DMS153 treated with DMSO at 0.1 percent for 48 hours (cell line): ENCODE data around the gene IZUMO4.

Source experiments
- DNase-seq: peaks from one replicate; lab custom pipeline; 2025; ENCODE audit not compliant: unreplicated experiment; lab: John Stamatoyannopoulos, UW

The IZUMO4 gene, protein sequence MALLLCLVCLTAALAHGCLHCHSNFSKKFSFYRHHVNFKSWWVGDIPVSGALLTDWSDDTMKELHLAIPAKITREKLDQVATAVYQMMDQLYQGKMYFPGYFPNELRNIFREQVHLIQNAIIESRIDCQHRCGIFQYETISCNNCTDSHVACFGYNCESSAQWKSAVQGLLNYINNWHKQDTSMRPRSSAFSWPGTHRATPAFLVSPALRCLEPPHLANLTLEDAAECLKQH

GRCh38 chr19:2096480-2097202 is at the start of gene IZUMO4:
Gene IZUMO4 (plus strand): TSS chr19:2096915. CDS start chr19:2096946, 31 bp downstream.
- peak; percentile 70 for DNase-seq

GRCh38 chr19:2047076-2047448 is 49.7 kb upstream of the IZUMO4 start:
- no peak for DNase-seq

- no peak for DNase-seq
These were observed 49.1 kb upstream of the IZUMO4 start for GRCh38 chr19:2047449-2048103.

- DNase-seq, result no peak
These were observed 48.4 kb upstream of the IZUMO4 start for GRCh38 chr19:2048104-2048958.

DNA sequence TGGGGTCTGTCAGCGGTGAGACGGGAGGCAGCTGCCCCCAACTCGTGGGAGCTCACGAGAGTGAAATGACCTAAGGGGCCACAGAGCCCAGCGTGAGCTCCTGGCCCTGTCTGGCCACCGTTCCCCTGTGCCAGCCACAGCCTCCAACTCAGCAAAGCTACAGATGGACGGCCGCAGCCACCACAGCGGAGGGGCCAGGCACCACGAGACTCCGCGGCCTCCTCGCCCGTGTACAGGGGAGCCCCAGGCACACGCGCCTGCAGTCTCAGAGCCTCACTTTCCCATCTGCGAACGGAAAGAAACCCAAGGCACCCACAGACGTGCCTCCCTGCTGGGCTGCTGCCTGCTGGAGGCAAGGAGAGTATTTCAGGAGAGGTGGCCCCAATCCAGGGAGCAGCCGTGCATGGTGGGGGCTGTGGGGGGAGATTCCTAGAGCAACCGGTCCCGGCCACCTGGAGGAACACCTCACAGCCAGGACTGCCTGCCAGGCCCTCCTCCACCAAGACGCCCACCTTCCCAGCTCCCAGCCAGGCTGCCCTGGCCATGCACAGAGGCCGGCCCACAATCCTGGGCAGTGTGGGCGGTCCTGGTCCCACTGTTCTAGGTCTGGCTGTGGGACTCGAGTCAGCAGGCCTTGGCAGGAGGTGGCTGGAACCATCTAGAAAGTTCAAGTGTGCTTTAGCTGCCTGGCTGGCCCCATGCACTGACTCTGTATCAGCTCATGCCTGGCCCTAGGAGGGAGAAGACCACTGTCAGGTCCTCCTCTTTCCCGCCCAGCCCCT is 47.6 kb upstream of the IZUMO4 start:
- no peak for DNase-seq

DNA sequence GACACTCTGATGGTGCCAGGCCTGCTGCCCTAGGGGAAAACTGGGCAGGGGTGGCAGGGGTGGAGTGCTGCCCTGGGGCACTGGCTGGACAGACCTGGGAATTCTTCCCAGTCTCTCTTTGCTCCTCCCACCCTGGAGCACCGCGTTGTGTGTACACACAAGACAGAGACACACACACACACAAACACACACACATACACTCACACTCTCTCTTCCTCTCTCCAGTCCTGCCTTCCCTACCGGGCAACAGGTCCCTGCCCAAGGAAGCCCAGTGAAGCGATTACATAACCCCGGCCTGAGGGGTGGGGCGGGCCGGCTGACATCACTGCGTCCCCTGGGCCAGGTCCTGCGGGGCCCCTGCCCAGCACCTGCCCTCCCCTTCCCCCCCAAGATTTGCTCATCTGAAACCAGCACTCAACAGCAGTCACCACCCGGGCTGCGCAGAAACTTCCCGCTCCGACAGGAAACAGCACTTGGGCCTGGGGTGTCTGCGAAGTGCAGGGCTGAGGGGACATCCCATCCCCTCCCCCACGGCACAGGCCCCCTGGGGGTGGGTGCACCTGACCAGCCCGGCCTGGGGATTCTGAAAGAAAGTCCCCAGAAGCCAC is 46.9 kb upstream of the IZUMO4 start:
- no peak for DNase-seq

GRCh38 chr19:2050349-2050990 is 46.2 kb upstream of the IZUMO4 start:
- no peak for DNase-seq

- DNase-seq, result peak; percentile 42
These were observed 45.5 kb upstream of the IZUMO4 start, which contains the start of gene MKNK2 for GRCh38 chr19:2050991-2051772. Gene MKNK2 (minus strand): TSS chr19:2051244. CDS start chr19:2050851, 393 bp downstream.

GRCh38 chr19:2051773-2052704 is 44.7 kb upstream of the IZUMO4 start:
- no peak for DNase-seq

- DNase-seq, result no peak
These were observed 42.9 kb upstream of the IZUMO4 start for GRCh38 chr19:2053601-2054389.

DNA sequence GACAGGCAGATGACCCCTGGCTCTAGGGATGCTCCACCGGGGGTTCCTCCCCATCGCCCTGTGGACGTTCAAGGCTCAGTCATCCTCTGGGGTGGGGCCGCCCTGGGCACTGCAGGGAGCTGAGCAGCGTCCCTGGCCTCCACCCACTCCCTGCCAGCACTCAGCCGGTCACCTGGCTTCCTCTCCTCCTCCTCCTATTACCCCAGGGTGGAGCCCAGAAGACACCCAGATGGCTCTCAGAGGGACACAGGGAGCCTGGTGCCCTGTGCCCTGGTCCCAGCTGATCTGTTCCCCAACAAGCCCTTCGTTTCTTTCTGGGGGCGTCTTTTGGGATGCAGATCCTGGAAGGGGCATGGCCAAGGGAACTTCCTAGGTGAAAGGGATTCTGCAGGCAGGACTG is 42.0 kb upstream of the IZUMO4 start:
- DNase-seq, result no peak

DNA sequence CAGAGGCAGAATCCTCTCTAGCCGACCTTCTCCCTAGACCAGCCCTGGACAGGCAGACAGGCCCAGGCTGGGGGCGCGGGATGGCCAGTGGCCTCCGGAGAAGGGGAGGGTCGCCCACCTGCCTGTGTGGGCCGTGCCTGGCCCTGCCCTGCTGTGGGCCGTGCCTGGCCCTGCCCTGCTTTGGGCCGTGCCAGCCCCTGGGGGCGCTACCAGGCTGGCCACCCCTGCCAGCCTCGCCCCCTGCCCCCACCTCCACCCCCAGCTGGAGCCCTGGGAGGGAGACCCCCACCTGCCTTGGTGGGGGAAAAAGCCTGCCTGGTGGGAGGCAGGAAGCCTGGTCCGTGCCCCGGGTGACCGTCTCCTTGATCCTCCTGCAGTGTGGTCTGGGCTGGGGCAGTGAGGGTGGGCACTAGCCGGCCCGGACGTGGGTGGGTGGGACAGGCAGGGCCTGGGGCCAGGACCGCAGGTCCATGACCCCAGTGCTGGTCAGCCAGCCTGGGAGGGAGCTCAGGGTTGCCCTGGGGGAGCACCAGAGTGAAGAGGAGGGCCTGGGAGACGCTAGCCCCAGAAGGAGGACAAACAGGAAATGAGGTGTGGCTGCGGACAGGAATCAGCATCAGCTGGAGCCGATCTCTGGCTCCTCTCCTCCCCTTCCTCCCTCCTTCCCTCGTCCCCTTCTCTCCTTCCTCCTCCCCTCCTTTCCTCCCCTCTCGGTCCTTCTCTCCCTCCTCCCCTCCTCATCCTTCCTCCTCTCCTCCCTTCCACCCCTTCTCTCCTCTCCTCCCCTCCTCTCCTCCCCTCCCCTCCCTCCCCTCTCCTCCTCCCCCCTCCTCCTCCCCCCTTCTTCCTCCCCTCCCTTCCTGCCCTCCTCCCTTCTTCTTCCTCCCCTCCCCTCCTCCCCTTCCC is 40.5 kb upstream of the IZUMO4 start:
- no peak for DNase-seq

DNA sequence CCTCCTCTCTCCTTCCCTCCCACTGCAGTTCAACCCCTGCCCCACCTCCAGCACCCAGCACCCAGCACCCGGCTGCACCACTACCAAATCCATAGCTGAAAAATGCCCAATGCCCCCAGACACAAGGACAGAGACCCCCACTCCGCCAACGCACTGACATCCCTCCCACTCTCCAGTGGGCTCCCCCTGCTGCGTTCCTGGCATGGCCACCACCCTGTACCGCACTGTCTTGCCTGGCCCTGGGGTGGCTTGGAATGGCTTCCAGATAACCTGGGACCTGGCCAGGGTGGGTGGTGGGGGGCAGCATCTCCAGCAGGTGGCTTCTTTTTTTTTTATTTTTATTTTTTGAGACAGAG is 39.9 kb upstream of the IZUMO4 start:
- DNase-seq, result no peak

GRCh38 chr19:2057484-2058469 is 38.9 kb upstream of the IZUMO4 start:
- DNase-seq, result no peak
